ENCODE data around the gene MDFIC2.

The MDFIC2 gene

DNA sequence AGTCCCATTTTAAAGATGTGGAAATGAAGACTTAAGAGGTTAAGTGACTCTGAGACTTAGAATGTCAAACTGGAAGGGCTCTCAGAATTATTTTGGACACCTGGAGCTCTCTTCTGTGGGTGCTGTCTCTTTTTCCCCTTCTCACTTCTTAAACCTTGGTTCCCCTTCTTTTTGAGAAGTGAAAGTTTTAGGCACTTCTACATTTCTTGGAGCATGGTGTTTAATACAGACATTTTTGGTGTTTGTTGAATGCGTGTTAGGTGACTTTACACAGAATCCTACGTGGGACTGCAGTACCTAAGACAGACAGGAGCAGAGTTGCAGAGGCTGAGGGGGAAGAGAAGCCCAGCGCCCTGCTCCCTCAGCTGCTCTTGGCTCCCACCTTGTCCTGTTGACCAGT, 133.3 kb downstream of the MDFIC2 start:
- DNase-seq (ENCODE audit: low spot score) = no peak

GRCh38 chr3:70177881-70178645, 134.4 kb downstream of the MDFIC2 start:
- DNase-seq (ENCODE audit: low spot score) = no peak

- DNase-seq (ENCODE audit: low spot score) = no peak
These were observed 136.2 kb downstream of the MDFIC2 start for GRCh38 chr3:70176224-70176623.

- no peak for DNase-seq (ENCODE audit: low spot score)
These were observed 155.6 kb downstream of the MDFIC2 start for GRCh38 chr3:70156808-70157207.

- DNase-seq (ENCODE audit: low spot score) = no peak
These were observed 161.8 kb downstream of the MDFIC2 start for GRCh38 chr3:70150599-70150998.

DNA sequence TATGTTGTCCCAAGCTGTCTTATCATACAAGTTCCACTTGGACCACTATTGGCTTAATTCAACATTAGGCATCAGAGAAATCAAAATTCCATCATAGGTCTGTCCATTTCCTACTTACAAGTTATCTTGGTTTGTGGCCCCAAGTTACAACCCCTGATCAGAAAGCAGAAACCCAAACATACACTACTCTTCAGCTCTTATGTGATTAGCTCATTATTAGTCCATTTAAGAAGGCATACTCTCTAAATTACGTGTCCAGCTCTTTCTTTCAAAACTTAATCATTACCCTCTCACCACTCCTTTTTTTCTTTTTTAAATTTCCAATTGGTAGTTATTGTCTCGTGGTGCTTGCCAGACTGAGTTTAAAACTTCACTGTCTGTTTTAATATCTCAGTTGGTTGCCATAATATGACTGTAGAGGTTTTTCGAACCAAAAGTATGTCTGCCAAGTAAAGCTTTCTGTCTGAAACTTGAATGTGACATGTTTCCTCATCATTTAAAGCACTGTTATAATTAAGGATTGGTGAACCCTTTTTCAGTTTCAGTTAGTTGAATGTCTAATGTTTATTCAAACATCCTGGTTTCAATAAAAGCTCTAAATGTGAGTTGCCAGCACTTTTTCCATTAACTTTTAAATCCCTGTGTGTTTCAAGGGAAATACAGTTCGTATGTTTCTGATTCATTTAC, 162.6 kb downstream of the MDFIC2 start:
- no peak for DNase-seq (ENCODE audit: low spot score)
